ENCODE measurements around the gene C17orf114.

DNA sequence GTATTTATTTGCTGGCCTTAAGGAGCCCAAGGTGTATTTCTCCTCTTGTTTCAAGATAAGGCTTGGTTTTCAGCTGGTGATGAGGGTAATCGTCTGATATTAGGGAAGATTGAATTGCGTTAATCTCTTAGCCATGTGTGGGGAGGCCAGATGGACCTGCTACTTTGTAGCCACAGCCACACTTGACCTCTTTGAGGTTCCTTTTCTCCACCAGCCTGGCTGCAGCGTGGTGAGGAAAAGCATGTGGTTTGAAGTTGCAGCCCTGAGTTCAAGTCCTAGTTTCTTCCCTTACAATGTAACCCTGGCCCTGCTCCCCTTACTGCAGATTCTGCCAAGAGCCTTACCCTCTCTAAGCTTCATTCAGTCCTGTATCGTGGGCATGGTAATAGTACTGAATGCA, 34.1 kb upstream of the C17orf114 start:
- TF ChIP-seq, protein P1, sequence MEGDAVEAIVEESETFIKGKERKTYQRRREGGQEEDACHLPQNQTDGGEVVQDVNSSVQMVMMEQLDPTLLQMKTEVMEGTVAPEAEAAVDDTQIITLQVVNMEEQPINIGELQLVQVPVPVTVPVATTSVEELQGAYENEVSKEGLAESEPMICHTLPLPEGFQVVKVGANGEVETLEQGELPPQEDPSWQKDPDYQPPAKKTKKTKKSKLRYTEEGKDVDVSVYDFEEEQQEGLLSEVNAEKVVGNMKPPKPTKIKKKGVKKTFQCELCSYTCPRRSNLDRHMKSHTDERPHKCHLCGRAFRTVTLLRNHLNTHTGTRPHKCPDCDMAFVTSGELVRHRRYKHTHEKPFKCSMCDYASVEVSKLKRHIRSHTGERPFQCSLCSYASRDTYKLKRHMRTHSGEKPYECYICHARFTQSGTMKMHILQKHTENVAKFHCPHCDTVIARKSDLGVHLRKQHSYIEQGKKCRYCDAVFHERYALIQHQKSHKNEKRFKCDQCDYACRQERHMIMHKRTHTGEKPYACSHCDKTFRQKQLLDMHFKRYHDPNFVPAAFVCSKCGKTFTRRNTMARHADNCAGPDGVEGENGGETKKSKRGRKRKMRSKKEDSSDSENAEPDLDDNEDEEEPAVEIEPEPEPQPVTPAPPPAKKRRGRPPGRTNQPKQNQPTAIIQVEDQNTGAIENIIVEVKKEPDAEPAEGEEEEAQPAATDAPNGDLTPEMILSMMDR (IDR thresholded peaks at IDR 0.05) = no peak
- TF ChIP-seq POLR2A (IDR thresholded peaks at IDR 0.05) = no peak

Measured in sigmoid colon (tissue), 3 donors.